GM10248 (cell line): ENCODE measurements around the gene GHRH.
A peak's percentile ranks its signal among the peaks of the same experiment; 100 is the strongest.

ENCODE experiments used
- CTCF ChIA-PET: fragments of 300-600 bp; sonication (Branson Sonifier 250); formaldehyde crosslinking; extraction: SDS; loops from one replicate; lab custom pipeline; 2021; ENCODE audit warnings: antibody characterized with exemption; lab: Yijun Ruan, JAX
- POLR2A ChIA-PET: fragments of 350-650 bp; sonication (Branson Sonifier 250); formaldehyde crosslinking; extraction: SDS; loops from one replicate; lab custom pipeline; 2020; ENCODE audit warnings: antibody characterized with exemption; lab: Yijun Ruan, JAX
- DNase-seq: peaks from one replicate; pipeline ENCODE4 v3.0.0; 2012; ENCODE audit errors: extremely low spot score
- TF ChIP-seq, protein P1 (sequence below): IDR thresholded peaks from 2 replicates; pipeline ENCODE4 v1.5.1; 2012; ENCODE audit warnings: mild to moderate bottlenecking, low read depth; ENCODE audit errors: extremely low read depth, missing control alignments, control extremely low read depth

The GHRH gene, protein sequence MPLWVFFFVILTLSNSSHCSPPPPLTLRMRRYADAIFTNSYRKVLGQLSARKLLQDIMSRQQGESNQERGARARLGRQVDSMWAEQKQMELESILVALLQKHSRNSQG

DNA sequence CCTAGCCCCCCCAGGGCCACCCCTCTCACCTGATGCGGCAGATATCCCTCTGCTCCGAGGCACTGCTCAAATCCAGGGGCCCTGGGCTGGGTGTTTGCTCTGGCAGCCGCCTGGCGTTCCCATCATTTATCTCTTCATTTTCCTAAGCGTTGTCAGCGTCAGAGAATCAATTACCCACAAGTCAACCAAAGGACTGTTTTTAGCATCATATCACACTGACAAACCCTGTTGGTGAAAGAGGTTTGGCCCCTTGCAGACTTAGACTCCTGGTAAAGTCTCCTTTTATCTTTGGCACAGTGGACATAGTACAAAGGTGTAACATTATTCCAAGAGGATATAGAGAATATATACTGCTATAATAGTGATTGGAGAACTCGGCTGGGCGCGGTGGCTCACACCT is at the start of gene GHRH:
Gene GHRH (minus strand): TSS at position 101 of the 400 bp plus-strand sequence. CDS start 4,925 bp downstream, outside the sequence.
- ChIA-PET CTCF (interaction anchor here (1.0 to 1.2 kb wide), 2 partner anchors 272 to 731 kb away, joined by 3 to 5 read pairs; no protein-coding TSS in a partner anchor), POLR2A (no interaction called here)
- no peak for DNase-seq
- TF ChIP-seq, protein P1, sequence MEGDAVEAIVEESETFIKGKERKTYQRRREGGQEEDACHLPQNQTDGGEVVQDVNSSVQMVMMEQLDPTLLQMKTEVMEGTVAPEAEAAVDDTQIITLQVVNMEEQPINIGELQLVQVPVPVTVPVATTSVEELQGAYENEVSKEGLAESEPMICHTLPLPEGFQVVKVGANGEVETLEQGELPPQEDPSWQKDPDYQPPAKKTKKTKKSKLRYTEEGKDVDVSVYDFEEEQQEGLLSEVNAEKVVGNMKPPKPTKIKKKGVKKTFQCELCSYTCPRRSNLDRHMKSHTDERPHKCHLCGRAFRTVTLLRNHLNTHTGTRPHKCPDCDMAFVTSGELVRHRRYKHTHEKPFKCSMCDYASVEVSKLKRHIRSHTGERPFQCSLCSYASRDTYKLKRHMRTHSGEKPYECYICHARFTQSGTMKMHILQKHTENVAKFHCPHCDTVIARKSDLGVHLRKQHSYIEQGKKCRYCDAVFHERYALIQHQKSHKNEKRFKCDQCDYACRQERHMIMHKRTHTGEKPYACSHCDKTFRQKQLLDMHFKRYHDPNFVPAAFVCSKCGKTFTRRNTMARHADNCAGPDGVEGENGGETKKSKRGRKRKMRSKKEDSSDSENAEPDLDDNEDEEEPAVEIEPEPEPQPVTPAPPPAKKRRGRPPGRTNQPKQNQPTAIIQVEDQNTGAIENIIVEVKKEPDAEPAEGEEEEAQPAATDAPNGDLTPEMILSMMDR = no peak

DNA sequence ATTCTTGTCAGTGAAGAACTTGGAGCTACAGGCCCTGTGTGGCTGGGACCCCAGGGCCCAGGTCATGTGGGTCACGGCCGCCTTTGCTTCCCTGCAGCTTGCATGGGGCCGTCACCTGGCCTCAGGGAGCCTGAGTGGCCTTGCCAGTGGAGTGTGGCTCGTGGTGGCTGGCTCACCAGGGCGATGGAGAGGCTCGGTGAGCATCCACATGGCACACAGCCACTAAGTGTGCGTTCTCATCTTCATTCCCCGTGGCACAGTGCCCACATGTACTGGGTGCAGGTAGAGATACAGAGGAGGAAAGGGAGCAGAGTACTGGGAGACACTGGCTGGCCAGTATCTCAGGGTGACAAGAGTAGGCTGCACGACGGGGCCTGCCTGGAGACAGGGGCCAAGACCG is 49.3 kb upstream of the GHRH start:
- DNase-seq = no peak
- CTCF ChIA-PET = interaction anchor here (1.2 kb wide), 1 partner anchor 34 kb away, joined by 3 read pairs; no protein-coding TSS in a partner anchor

DNA sequence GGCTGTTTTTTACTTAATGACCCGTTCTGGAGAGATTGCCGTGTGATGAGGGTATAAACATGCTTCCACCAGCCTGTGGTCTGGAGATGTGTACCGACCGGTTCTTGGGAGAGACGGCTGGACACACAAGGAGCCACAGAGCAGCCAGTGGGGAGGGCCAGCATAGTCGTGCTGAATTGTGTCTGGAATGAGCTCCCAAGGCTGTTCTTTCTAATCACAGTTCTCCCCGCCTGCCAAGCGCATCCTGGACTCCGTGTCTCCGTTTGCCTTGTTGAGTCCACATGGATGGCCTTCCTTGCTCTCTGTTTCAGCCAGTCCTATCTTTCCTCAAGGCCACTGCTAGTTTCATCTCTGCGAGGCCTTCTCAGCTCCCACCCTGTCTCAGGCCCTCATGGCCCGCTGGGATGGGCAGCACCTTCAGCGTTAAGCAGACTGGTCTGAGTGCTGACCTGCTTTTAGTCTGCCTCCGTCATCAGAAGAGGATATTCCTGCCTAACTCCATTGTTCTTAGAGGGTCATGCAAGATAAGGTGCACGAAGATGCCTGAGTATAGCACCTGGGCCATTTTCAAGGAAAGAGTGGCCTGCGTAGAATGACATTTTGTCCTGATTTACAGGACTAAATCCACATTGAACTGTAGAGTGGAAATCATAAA is 48.4 kb upstream of the GHRH start:
- CTCF ChIA-PET = interaction anchor here (0.8 to 1.2 kb wide), 2 partner anchors 35 to 75 kb away, joined by 3 read pairs; no protein-coding TSS in a partner anchor
- no peak for DNase-seq
- POLR2A ChIA-PET = no interaction called here
- TF ChIP-seq, protein P1 = no peak

More for the DNA sequence above, 49.3 kb upstream of the GHRH start:
- TF ChIP-seq, protein P1 = no peak
- POLR2A ChIA-PET = no interaction called here

DNA sequence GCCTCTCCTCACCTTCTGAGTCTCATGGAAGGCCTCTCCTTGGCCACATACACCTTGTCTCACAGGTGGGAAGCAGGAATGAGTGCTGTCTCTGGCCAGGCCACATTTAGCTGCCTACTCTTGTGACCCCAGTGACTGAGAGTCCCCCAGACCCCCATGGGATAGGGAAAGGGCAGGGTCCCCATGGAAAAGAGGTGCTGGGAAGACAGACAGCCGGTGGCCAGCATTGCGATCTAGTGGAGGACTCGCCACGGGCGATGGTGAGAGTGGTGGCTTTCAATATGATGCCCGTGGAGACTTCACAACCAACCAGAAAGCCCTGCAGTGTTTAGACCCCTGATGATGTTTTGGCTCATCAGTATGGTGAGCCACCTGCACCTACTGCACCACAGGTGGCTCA is 47.7 kb upstream of the GHRH start:
- ChIA-PET CTCF (interaction anchor here (1.6 kb wide), 1 partner anchor 75 kb away, joined by 6 read pairs; no protein-coding TSS in a partner anchor), POLR2A (no interaction called here)
- TF ChIP-seq, protein P1 = no peak
- DNase-seq = no peak

DNA sequence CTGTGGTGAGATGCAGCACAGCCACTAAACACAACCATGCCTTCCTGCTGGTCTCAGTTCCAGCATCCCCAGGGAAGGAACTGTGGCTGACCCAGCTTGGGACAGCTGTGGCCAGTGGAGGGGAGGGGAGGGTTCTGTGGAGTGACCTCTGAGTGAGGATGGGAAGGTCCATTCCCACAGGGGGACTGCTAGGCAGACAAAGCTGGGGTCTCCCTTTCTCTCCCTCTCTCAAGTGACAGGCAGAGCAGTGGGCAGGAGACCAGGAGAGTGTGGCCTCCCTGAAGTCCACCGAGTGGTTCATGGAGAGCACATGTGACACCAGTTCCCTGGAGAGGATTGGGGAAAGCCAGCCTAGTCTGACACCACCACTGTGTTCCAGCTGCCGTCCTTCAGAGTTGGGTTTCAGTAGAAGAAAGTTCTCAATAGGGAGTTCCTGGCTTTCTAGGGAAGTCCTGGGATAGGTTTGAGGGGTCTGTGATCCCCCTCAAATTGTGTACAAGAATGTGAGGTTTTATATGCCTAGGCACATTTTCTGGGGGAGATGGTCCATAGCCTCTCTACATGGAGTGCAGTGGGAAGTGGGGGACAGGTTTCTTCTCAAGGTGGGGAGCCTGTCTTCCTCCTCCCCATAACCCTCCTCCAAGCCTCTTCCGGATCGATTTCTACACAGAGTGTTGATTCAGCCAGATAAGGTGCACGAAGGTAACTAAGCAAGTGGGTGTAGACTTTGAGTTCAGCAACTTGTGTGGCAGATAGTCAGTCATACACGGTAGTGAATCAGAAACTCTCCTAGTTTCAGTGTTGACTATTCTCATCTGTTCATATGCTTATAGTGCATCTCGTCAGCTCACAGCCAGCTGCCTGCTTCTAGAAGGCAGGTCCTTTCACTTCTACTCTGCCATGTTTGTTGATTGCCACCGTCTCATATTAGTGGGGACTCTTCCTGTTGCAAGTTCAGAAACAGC is 46.8 kb upstream of the GHRH start:
- CTCF ChIA-PET = interaction anchor here (1.6 kb wide), 1 partner anchor 76 kb away, joined by 6 read pairs; no protein-coding TSS in a partner anchor
- DNase-seq = peak; percentile 82
- TF ChIP-seq, protein P1 = no peak
- POLR2A ChIA-PET = interaction anchor here (1.0 kb wide), 1 partner anchor 117 kb away, joined by 3 read pairs; no protein-coding TSS in a partner anchor

DNA sequence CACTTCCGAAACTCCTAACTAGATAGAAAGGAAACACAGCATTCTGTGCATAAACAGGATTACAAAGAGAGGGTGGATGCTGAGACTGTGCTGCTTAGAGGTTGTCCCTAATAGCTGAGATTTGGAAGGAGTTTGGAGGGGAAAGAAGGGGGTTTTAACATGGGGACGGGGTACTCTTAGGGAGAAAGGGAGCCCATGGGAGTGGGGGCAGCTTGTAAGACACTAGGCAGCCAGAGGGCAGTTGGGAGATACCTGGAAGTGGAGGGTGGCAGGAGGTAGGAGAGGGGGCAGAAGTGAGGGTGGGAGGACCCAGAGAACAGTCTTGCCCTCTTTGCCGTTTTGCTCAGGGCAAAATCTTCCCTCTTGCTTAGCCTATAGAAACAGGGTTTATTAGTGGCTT is 44.2 kb upstream of the GHRH start:
- no peak for DNase-seq
- CTCF ChIA-PET = interaction anchor here (1.1 kb wide), 1 partner anchor 45 kb away, joined by 4 read pairs; no protein-coding TSS in a partner anchor
- POLR2A ChIA-PET = interaction anchor here (0.6 to 0.9 kb wide), 2 partner anchors 11 to 1352 kb away, joined by 3 read pairs; no protein-coding TSS in a partner anchor
- TF ChIP-seq, protein P1 = no peak
